ENCODE measurements around the gene PLEKHF1.

The PLEKHF1 gene

DNA sequence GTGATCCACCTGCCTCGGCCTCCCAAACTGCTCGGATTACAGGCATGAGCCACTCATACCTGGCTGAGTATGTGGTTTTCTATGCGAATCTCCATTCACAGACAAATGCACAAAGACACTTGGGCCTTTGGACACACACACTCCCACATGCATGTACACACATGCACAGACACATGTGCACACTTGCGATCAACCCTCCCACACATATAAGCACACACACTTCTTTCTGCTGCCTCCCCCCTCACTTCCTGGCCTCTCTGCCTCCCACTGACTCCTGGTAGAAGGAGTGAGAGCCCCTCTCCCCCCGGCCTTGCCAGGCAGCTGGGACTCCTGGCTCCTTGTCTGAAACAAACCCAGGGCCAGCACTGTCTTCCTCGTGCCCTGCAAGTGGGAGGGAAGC, 29.3 kb upstream of the PLEKHF1 start:
- DNase-seq: no peak

DNA sequence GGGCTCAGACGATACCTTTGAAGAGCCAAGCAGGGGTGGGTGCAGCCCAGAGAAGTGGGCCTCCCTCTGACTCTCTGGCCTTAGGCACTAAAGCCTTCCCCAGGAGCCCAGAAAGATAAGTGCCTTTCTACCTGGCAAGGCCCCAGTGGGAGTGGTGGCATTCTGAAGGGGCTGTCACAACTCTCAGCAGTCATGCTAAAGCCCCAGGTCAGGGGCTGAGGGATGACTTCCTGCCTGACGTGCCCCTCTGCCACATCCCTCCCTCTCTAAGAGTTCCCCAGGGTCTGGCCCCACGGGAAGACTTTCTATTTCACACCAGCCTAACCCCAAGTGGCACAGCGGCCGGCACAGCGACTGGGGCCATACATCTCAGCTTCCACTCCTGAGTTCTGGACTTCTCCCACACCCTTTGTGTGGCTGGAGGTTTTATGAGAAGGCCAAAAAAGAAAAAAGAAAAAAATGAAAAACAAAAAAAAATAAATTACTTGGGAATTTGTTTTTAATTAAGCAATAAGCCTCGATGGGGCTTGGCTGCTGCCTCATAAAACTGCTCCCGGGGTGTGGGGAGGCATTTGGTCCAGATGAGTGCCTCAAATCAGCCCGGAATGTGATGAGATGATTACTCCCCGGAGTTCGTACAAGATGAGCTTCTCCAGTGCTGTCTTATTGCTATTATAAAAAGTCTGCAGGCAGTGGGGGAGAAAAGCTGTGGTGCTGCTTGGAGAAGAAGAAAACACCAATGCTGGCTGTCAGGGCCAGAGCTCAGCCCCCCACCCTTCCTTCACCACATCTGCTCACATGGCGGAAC, 28.5 kb upstream of the PLEKHF1 start:
- no peak for DNase-seq

DNA sequence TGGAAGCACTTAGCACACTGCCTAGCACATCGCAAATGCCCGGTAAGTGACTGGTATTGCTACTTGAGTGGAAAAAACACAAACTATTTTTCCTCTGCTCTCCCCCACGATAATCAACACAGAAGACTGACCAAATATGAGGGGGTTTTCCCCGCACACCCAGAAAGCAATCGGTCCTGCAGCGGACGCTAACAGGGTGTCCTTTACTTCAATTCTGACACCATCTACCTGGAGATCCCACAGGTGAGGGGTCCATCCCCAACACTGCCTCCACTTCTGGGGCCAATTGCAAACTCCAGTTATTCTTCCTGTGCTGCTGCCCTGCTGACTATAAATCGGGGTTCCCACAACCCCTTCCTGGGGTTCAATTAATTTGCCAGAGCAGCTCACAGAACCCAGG, 26.2 kb upstream of the PLEKHF1 start:
- no peak for DNase-seq

DNA sequence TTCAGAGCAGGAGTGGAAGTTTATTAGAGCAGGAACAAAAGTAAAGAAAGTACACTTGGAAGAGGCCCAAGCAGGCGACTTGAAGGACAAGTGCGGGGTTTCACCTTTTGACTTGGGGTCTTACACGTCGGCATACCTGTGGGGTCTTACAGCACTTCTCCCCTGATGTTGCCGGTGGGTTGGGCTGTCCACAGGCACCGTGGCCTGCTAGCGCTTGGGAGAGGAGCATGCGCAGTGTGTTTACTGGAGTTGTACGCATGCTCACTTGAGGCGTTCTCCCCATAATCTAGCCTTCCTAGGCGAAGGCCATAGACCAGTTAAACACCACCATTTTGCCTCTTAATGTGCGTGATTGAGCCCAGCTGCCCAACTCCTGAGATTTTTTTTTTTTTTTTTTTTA, 25.0 kb upstream of the PLEKHF1 start:
- DNase-seq: no peak

DNA sequence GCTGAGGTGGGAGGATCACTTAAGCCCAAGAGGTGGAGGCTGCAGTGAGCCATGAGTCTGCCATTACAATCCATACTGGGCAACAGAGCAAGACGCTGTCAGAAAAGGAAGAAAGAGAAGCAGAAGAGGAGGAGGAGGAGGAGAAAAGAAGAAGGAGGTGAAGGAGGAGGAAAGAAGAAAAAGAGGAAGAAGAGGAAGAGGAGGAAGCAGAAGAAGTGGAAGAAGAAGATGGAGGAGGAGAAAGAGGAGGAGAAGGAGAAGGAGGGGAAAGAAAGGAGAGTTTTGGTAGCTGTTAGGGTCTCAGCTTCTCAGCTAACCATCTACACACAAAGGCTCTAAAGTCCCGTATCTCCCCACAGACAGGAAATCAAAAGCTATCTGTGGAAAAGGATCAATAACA, 23.7 kb upstream of the PLEKHF1 start:
- no peak for DNase-seq

DNA sequence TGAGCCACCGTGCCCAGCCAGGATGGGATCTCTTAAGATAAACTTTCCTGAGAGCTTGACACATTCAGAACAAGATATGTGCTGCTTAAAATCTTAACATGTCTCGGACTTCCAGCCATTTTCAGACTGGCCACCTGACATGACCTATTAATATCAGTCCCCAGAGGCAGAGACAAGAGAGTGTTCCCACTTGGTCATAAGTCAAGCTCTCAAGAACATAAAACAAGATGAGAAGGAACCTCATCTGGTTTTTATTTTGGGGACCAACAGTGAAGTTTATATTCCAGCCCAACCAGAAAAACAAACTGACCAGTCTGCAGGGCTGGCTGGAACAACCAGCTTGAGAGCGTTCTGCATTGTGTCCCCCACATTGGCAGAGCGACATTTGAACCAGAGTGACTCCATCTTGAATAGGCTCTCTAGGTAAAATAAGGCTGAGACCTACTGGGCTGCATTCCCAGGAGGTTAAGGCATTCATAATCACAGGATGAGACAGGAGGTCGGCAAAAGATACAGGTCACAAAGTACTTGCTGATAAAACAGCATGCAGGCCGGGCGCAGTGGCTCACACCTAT, 21.8 kb upstream of the PLEKHF1 start:
- no peak for DNase-seq

DNA sequence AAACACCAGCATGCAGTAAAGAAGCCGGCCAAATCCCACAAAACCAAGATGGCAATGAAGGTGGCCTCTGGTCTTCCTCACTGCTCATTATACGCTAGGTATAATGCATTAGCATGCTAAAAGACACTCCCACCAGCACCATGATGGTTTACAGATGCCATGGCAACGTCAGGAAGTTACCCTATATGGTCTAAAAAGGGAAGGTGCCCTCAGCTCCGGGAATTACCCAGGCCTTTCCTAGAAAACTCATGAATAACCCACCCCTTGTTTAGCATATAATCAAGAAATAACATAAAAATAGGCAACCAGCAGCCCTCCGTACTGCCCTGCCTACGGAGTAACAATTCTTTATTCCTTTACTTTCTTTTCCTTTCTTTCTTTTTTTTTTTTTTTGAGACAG, 21.1 kb upstream of the PLEKHF1 start:
- no peak for DNase-seq

DNA sequence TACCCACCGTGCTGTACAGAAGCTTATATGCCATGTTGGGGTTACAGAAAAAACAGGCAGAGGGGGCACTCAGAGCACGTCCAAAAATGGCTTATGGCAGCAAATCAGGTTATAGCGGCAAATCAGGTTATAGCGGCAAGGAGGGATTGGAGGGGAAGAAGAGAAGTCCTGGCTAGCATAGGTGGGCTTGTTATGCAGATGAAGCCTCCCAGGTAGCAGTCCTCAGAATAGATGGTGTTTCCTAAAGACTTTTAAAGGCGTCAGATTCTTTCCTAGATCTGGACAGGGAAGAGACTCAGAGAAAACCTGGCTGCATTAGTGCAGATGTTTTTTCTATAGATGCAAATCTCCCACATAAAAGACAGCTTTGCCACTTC, 19.8 kb upstream of the PLEKHF1 start:
- no peak for DNase-seq

DNA sequence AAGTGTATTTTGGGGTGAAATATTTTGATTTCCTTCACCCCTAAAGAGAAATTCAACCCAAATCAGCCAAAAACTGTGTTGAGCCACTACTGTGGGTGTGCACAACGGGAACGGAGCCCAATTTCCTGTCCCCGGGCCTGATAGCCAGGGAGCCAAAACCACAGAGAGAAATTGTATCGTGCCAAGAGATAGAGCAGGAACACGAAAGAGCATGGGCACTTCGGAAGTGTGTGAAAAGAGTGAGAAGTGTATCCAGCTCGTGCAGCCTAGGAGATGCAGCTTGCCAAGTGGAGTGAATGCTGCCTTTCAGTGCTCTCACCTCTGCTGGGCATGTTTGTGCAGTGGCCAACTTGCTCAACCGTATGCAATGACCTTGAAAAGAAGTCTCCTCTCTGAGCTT, 19.4 kb upstream of the PLEKHF1 start:
- no peak for DNase-seq

DNA sequence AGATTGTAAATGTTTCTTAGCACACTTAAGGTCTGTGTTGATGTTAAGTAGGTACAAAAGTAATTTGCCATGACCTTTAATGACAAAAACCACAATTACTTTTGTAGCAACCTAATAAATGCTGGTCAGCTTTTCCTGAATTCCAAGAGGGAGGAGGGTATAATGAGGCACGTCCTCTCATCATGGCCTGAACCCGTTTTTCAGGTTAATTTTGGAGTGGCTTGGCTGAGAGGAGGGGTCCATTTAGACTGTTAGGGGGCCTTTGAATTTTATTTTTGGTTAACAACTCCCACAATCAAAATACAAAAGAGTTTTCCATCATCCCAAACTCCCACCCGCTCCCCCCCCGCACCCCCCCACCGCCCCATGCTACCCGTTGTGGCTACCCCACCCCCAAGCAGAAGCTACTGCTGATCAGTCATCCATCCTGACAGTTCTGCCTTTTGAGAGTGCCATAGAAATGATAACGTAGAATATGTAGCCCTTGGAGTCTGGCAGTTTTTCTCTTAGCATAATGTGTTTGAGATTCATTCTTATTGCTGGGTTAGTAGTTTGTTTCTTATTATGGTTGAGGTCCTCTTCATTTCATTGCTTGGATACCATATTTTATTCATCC, 14.4 kb upstream of the PLEKHF1 start:
- DNase-seq: no peak

DNA sequence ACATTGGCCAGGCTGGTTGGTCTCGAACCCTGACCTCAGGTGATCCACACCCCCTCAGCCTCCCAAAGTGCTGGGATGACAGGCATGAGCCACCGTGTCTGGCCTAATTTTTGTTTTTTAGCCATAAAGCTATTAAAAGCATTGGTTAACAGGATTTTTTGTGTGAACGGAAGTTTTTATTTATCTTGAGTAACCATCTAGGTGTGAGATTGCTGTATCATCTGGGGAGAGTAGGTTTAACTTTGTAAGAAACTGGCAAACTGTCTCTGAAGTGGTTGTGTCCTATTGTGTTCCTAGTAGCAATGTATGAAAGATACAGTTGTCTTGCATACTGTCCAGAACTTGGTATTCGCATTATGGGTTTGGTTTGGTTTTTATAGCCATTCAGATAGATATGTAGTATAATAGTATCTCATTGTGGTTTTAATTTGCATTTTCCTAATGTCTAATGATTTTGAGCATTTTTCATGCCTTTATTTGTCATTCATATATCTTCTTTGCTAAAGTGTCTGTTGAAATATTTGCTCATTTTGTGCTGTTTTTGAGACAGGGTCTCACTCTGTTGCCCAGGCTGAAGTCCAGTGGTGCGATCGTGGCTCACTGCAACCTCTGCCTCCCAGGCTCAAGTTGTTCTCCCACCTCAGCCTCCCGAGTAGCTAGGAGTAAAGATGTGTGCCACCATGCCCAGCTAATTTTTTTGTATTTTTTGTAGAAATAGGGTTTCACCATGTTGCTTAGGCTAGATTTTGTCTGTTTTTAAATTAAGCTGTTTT, 13.5 kb upstream of the PLEKHF1 start:
- no peak for DNase-seq

DNA sequence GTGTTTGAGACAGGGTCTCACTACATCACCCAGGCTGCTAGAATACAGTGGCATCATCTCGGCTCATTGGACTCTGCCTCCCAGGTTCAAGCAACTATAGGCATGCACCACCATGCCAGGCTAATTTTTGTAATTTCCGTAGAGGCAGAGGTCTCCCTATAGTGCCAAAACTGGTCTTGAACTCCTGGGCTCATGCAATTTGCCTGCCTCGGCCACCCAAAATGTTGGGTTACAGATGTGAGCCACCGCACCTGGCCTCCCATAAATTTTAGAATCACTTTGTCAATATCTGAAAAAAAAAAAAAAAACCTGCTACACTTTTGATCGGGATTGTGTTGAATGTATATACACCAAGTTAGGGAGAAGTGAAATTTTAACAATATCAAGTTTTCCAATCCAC, 11.9 kb upstream of the PLEKHF1 start:
- no peak for DNase-seq

DNA sequence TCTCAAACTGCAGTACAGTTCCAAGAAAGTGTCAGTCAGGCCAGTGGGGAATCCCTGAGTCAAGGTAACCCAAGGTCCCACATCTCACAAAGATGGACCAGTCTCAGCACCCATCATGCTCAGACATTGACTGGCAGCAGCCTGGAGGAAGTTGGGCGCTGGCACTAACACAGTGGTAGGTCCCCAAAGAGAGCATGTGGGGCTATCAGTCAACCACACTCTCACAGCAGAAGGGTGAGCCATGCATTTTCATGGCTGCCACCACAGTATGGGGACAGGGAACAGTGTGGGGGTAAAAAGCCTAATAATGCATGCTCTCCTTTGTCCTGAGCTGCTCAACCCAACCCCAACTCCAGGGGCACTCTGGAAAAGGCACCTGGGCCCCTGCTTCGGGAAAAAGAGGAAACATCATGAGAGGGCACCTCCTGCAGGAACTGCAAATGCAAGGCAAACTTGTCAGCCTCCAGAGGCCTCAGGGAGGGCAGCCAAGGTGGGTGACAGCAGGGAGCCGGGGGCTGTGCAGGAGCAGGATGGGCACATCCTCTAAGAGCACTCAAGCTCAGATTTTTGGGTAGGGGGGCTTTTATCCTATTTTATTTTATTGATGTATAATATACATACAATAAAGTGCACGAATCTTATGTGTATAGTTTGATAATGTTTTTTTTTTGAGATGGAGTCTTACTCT, 9.5 kb upstream of the PLEKHF1 start:
- no peak for DNase-seq

DNA sequence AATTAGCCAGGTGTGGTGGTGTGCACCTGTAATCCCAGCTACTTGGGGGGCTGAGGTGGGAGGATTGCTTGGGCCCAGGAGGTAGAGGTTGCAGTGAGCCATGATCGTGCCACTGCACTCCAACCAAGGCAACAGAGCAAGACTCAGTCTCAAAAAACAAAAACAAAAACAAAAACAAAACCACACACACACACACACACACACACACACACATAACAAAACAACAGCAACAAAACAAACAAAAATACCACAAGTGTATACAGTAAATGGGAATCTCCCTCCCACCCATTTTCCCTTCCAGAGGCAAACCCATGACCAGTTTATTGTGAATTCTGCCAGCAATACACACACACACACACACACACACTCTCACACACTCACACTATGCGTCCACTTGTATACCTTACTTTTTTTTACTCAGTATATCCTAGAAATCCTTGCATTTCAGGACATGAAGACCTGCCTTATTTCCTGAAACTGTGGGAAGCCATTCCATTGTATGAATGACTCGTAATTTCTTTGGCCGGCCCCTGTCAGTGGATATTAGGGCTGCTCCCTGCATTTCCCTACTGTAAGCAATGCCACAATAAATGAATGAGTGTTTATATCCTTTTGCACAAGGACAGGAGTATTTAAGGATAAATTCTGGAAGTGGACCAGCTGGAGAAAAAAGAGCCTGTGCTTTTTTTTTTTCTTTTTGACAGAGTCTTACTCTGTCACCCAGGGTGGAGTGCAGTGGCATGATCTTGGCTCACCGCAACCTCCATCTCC, 6.9 kb upstream of the PLEKHF1 start:
- no peak for DNase-seq

DNA sequence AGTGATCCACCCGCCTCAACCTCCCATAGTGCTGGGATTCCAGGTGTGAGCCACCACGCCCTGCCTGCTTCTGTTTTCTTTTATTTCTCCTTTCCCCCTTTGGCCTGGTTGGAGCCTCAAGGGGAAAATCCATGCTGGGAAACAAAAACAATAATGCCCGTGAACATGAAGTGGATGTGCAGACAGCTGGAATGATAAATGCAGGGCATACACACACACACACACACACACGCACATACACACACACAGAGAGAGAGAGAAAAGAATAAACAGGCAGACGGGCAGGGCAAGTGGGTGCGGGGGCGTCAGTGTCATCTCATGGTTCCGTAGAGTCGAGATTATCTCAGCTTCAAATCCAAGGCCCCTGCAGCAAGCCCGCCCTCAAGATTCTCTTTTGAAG, 4.4 kb upstream of the PLEKHF1 start:
- peak; percentile 69 for DNase-seq

DNA sequence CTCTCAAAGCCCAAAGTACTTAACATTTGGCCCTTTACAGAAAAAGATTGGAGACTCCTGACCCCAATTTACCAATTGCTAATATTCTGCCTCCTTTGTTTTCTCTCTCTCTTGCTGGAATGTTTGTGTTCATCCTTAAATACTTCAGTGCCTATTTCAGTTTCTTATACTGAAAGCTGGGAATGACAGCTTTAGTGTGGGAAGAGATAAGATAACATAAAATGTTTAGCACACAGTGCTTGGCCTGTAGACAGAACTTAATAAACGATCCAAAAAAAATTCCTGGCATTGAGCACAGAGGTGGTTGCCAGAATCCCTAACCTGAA, 3.0 kb upstream of the PLEKHF1 start:
- DNase-seq: no peak

DNA sequence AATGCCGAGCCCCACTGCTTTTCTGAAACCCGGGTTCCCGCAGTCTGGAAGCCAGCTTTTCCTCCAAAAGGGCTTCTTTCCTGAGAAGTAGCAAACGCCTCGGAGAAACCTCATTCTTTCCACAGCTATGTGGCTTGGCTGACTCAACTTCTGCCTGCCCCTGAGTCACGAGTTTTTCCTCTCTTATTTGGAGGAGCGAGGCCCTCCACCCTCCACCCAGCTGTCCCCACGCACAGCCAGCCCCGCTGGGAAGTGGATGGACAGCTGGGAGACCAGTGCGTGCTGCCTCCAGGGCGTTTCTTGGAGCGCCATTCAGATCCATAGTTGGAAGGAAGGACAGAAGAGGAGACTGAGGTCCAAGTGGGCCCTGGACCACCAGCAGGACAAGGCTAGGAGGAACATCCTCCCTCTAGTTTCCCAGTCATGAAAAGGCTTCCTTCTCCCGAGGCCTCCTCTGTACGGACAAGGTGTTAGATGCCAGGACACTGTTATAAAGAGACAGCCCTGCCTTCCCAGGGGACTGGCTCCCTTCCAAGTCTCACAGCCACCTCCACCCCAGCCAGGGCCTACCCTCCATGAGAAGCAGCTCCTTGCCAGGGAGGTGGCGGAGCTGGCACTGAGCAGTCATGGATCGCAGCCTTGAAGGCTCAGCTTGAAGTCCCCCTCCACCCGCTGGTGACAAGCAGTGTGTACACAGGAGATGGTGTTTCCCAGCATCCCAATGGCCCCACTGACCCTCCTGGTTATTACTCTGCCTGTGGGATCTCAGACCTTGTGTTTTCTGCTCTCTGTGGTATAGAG, 2.5 kb upstream of the PLEKHF1 start:
- no peak for DNase-seq

DNA sequence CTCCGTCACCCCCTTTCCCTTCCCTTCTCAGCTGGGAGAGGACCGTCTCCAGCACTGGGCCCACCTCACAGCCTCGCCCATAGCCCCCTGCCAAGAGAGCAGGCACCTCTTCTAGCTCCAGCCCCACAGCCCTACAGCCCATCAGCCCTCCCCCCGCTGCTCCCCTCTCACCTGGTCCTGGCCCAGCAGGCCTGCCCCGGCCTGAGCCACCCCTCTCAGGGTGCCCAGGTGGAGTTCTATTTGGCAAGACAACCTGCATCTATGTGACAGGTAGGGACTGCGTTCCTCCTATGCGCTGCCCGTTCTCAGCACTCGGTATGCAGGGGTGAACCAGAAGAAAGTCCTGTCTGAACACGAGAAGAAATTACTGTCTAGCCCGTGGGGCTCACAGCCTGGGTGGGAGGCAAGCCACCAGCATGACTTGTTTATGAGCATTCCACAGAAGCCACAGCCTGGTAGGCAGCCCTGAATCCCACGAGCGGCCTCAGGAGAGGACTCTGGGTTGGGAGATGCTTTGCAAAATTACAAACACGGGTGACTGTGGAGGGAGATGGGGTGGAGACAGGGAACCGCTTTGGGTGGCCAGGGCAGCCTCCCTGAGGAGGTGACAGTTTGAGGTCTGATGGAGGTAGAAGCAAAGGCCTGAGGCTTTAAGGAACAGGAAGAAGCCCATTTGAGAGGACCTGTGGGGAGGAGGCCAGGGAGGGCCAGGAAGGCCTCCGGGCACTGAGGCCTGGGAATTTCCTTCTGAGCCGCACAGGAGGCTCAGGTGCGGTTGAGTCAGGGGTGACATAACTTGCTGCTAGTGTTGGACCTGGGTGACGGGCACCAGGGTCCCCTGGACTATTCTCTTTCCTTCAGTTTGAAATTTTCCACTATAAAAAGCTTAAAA, 1.2 kb upstream of the PLEKHF1 start:
- no peak for DNase-seq

DNA sequence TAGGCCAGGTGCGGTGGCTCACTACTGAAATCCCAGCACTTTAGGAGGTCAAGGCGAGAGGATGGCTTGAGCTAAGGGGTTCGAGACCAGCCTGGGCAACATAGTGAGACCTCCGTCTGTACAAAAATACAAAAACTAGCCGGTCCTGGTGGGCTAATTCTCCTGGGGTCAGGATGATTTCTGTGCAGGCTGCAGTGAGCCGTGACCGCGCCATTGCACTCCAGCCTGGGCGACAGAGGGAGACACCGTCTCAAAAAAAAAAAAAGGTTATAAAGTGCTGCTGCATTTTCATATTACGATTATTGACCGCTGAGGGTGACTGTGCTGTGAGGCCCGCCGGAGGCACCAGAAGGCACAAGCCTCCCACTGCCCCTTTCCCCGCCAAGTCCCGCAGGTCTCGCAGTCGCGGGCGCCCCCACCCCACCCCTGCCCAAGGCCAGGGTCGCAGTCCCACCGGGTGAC, 477 bp upstream of the PLEKHF1 start:
- no peak for DNase-seq

DNA sequence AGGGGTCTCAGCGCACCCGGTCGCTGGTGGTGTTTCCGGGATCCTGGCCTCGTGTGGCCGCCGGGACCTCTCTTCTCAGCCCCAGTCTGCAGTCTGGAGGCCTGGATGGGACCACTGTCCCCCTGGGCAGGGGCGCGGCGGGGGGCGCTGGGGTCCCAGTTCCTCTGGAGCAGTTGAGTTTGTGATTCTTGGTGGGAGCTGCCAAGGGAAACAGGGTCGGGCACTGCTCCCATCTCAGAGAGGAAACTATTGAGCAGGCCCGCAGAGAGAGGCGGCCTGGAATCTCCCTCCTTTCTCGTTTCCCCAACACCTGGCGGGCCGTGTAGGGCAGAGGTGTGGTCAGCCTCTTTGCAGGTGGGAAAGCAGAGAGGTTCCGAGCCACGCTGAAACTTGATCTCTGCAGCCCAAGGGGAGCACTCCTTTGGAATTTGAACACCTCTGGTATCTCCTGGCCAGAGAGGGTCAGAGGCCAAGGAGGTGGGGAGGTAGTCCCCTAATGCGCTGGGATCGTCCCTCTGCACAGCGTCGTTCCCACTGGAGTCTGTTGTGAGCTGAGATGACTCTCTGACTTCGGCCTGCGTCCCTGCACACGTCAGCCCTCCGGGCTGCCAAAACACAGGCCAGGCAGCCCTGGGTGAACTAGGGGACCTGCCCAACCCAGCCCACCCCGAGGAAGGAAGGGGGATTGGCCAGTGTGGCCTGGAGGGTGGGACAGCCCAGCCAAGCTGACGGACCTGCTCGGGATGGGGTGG, 741 bp downstream of the PLEKHF1 start:
- DNase-seq: no peak
